HG03025 (cell line): ENCODE measurements around the gene ANO3.

Experiments
- ATAC-seq: cut with Tn5 transposase; IDR thresholded peaks from one replicate; pipeline ENCODE4 v1.9.1; 2021; ENCODE audit warnings: mild to moderate bottlenecking, moderate library complexity; ENCODE audit not compliant: unreplicated experiment, low FRiP score

ANO3 gene

DNA sequence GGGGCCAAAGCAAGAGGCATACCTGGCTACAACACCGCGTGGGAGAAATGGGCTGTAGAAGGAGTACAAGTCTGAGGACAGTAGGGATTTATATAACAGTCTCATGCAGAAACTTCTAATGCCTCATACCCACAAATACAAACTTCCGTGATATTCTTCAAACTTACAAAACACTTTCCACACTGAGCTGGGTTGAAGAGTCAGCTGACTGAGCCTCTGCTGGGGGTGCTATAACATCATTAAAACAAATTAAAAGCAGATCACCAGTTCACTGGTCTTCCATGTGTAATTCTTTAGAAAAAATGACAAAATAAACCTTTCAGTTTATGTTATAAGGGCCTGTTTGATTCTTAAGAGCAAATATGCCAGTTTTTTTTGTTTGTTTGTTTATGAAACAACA, 148.1 kb downstream of the ANO3 start:
- ATAC-seq = no peak

GRCh38 chr11:26483108-26483507, 151.2 kb downstream of the ANO3 start:
- no peak for ATAC-seq

- ATAC-seq = no peak
These were observed 158.6 kb downstream of the ANO3 start for GRCh38 chr11:26490546-26490945.

DNA sequence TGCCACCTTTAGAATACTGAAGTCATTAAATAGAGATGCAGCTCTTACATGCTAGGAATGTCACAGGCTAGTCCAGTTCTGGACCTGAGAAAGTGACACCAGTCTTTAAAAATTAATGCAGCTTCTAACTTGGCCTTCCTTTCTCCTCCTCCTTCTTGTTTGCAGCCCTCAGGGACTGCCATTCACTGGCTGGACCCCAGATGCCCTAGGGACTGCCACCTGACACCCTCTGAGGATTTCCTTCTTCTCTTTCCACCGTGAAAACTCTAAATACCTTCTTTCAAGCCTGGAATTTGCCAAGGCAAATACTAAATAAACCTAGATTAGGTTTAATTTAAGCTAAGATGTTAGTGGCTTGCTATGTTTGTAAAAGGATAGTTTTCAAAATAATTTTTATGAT, 161.7 kb downstream of the ANO3 start:
- no peak for ATAC-seq

GRCh38 chr11:26507229-26507628, 175.3 kb downstream of the ANO3 start:
- ATAC-seq = no peak

DNA sequence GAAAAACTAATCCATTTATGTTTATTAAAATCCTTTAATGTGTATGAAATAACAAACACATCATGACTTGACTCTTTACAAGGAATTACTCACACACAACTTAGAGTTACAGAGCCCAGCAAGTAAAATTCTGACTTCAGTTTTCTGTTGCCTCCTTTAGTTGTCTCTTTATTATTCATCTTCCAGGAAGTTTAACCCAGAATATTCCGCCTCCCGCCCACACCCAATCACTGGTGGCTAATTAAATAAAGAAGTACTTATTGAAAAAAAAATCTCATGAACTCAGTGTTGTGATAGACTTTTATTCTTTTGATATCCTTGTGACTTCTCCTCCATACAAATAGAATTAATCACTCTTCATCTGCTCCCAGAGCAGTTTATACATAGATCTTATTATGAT, 178.2 kb downstream of the ANO3 start:
- ATAC-seq = no peak

DNA sequence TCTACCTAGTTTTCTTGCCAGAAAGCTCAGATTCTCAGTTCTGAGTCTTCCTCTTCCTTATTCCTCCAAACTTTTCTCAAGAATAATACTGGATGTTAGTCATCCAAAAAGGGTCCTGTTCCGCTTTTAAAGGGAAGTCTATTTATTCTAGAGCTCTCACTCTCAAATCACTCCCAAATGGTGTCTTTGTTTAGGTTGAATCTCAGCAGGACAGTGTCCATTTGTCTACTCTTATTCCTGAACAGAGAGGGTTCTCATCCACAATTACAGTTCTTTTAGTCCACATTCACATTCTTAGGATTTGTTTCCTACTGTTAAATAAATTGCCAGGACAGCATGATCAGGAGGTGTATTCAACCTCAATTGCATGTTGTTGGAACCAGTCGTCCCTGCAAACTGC, 178.8 kb downstream of the ANO3 start:
- no peak for ATAC-seq

- no peak for ATAC-seq
These were observed 180.3 kb downstream of the ANO3 start for GRCh38 chr11:26512196-26512595.

DNA sequence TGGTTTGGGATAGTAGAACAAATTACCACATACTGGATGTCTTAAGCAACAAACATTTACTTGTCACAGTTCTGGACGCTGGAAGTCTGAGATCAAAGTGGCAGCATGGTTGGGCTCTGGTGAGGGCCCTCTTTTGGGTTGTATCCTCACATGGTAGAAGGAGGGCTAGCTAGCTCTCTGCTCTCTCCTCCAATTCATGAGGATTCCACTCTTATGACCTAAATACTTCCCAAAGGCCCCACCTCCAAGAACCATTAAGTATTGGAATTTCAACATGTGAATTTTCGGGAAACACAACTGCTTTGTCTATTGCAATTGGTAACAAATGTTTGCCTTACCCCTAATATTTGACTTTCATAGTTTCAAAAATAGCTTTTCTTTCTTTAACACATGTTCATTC, 187.5 kb downstream of the ANO3 start:
- no peak for ATAC-seq

GRCh38 chr11:26522912-26523610, 191.1 kb downstream of the ANO3 start:
- no peak for ATAC-seq

DNA sequence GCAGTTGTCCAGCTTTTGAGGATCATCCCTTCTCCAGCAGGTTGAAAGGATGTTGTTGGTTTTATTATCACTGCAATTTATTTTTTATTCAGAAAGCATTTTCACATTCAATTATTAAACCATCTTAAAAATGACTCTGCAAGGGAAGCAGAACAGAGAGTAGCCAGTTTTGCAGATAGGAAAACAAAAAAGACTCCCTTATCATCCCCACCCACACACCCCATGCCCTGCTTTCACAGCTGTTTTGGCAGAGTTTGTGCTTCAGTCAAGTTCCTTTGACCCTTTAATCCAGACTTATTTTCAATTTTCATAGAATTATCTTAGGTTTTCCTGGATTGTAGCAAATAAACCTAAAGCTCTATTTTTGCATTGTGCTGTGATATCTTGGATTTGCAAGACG, 195.8 kb downstream of the ANO3 start:
- no peak for ATAC-seq

GRCh38 chr11:26537341-26537740, 205.4 kb downstream of the ANO3 start:
- no peak for ATAC-seq

- ATAC-seq = no peak
These were observed 207.6 kb downstream of the ANO3 start for GRCh38 chr11:26539517-26539916.

GRCh38 chr11:26541870-26542269, 209.9 kb downstream of the ANO3 start:
- ATAC-seq = no peak

DNA sequence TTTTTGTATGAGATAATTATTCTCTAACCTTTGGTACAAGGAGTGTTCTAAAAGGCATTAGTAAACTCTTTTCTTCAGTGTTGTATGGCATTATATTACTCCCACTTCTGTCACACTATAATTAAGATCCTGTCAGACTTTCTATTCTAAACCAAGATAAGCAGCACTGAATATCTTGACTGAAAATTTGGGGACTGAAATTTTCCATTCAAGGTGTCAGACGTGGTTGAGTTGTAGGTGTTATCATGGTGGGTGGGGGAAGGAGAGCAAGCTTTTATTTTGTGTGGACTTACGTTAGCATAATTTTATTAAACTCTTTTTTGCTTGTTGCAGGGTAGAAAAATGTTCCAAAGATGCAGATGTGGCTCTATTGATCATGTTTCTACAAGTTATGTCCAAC, 217.2 kb downstream of the ANO3 start:
- ATAC-seq = no peak

DNA sequence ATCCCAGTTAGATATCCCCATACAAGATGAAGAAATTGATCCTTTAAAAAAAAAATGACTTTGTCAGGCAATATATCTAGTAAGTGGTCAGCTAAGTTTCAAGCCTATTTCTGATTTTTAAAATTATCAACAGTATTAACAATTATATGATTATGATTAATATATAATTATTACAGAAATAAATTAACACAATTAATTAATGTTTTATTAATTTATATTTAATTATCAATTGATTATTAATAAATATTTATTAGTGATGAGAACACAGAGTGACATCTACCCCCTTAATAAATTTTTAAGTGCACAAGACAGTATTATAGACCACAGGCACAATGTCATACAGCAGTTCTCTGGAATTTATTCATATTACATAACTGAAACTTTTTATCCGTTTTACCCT, 218.1 kb downstream of the ANO3 start:
- ATAC-seq = no peak

DNA sequence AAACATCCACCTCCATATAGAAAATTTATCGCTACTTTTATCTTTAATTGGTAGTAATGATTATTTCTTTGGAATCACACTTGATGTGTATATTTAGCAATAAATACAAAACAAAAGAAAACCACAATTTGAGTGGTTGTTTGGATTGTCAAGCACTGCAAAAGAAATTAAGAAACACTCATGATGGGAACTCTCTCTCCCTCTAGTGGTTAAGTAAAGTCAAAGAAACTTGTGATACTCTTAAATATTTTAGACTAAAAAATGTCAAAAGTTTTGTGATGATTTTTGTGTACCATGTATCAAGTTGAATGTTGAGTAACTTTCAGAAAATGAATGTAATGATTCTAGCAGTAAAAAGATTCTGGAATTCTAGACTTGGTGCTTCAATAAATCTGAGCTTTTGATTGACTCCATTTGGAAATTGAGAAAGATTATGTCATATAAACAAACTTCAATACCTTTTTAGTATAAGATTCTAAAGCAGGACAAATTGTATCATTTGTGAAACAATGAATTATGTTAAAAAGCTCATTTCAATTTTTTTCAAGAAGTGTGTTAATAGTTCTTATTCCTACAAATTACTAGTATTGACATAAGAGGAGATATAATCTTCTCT, 219.4 kb downstream of the ANO3 start:
- no peak for ATAC-seq

GRCh38 chr11:26553182-26553581, 221.3 kb downstream of the ANO3 start:
- ATAC-seq = no peak

- no peak for ATAC-seq
These were observed 222.5 kb downstream of the ANO3 start for GRCh38 chr11:26554455-26554854.

GRCh38 chr11:26556582-26556981, 224.7 kb downstream of the ANO3 start:
- no peak for ATAC-seq

GRCh38 chr11:26557666-26558065, 225.7 kb downstream of the ANO3 start:
- ATAC-seq = no peak

DNA sequence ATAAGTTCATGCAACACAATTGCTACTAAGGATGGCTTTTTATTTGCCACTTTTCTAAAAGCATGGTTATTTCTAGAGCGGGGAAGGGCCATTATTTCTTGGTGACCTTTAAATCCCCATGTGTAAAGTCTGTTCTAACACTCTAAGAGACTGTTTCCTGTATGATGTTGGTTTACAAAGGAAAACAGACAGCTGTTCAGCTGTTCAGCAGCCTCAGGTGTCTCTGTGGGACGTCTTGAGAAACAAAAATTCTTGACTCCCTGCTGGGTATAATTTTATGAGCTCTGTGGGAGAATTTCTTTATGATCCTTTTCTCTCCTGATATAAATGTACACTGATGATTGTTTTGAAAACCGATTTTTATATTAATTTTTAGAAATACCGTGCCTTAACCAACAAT, 226.3 kb downstream of the ANO3 start:
- no peak for ATAC-seq

- ATAC-seq = no peak
These were observed 237.7 kb downstream of the ANO3 start for GRCh38 chr11:26569646-26570045.
